GM18519 (cell line): ENCODE results near the gene APOF.
"Not testable (repeated sequence)": the region's sequence is repeated elsewhere in the genome, so short reads cannot be mapped to it uniquely, and the experiment has no call there.

Experiments
- ATAC-seq: cut with Tn5 transposase; IDR thresholded peaks from one replicate; pipeline ENCODE4 v1.9.1; 2021; ENCODE audit warnings: mild to moderate bottlenecking, moderate library complexity; ENCODE audit not compliant: unreplicated experiment, low FRiP score

APOF gene

DNA sequence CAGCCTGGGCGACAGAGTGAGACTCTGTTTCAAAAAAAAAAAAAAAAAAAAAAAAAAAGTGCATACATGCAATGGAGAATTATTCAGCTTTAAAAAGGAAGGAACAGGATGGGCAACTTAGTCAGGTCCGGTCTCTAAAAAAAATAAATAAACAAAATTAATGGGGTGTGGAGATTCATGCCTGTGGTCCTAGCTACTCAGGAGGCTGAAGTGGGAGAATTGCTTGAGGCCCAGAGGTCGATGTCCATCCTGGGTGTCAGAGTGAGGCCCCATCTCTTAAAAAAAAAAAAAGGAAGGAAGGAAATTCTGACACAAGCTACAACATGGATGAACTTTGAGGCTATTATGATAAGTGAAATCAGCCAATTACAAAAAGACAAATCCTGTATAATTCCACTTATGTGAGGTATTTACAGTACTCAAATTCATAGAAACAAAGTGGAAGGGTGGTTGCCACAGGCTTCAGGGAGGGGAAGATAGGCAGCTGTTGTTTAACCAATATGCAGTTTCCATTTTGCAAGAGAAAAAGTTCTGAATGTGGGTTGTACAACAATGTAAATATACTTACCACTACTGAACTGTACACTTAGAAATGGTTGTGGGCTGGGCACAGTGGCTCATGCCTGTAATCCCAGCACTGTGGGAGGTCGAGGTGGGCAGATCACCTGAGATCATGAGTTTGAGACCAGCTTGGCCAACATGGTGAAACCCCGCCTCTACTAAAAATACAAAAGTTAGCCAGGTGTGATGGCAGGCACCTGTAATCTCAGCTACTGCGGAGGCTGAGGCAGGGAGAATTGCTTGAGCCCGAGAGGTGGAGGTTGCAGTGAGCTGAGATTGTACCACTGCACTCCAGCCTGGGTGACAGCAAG lies 12.3 kb upstream of the APOF start:
- ATAC-seq = no peak

- ATAC-seq = no peak
Observed at GRCh38 chr12:56373515-56373914, 10.9 kb upstream of the APOF start.

DNA sequence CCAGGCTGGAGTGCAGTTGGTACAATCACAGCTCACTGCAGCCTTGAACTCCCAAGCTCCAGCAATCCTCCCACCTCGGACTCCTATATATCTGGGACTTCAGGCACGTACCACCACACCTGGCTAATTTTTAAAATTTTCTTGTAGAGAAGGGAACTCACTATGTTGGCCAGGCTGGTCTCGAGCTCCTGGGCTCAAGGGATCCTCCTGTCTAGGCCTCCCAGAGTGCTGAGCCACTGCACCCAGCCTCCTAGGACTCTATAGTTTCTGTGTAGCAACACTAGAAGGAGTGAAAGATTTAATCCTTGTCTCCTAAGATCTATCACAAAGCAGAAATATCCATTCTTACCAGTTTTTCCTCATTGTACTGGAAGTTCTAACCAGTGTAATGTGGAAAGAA lies 4.3 kb upstream of the APOF start:
- no peak for ATAC-seq

DNA sequence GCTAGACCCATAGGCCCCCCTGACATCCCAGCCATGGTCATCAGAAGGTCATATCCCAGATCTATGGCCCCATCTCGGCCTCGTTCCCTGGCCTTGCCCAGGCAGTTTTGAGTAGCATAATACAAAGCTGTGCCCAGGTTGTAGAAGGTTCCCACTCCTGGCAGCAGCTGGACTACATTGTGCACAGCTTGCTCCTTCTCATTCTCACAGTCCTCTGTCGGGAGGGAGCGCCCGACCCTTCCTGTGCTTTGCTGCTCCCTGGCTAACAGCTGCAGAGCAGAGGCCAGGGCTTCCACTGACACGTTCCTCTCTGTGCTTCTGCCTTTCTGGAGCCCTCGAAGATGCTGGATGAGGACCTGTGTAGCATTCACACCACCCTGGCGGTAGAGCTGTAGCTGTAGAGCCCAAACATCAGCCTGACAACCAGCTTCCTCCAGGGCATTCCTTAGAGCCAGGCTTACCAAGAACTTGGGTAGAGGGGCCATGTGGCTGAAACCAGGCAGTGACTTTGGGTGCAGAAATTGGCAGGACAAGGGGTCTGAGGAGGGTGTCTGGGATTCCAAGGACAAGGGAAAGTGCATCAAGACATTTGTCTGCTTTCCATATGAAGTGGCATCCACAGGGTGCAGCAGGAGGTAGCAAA lies 1.0 kb downstream of the APOF start:
- ATAC-seq = no peak

GRCh38 chr12:56359851-56360767 lies 2.5 kb downstream of the APOF start, which contains the start of gene STAT2:
Gene STAT2 (minus strand): TSS chr12:56360107. CDS start chr12:56356571, 3,536 bp downstream.
- peak; percentile 95 for ATAC-seq

DNA sequence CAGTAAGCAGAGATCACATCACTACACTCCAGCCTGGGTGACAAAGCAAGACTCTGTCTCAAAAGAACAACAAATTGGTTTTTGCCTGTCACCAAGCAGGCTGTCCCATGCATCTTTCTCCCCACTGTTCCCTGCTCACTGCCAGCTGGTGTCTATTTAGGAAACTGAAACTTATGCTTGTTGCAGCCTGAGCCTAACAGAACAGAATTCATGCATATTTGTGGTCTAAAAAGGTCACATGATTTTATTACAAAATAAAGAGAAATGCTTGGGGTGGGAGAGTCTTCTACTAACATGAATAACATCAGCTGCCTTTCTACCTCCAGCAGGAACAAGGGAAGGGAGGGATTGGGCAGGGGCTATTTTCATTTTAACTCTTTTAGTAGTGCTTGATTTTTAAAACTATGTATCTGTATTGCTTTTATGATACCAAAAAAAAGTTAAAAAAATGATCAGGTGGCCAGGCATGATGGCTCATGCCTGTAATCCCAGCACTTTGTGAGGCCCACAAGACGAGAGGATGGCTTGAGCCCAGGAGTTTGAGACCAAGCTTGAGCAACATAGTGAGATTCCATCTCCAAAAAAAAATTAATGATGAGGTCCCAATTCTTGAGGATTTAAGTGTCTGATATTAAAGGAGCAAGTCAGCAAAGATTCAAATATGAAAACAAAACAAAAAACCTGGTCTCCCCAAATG lies 3.7 kb downstream of the APOF start:
- no peak for ATAC-seq

- ATAC-seq = no peak
Observed at GRCh38 chr12:56351325-56351724, 11.3 kb downstream of the APOF start.

DNA sequence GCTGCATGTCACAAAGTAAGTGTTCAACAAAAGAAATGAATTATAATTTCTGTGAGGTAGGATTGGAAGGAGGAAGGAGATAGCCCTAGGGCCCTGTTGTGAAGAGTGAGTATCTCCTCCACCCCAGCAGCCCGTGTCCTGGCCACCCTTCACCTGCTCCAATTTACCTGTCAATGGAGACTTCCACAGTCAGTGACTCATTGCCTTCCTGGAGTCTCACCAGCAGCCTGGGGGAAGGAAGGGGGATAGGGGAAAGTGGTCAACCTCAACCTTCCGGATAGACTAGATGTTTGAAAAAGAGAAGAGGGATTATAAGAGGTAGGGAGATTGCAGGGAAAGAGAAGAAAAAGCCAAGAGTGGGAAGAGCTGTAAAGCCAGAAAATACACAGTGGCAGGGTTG lies 12.0 kb downstream of the APOF start:
- no peak for ATAC-seq

DNA sequence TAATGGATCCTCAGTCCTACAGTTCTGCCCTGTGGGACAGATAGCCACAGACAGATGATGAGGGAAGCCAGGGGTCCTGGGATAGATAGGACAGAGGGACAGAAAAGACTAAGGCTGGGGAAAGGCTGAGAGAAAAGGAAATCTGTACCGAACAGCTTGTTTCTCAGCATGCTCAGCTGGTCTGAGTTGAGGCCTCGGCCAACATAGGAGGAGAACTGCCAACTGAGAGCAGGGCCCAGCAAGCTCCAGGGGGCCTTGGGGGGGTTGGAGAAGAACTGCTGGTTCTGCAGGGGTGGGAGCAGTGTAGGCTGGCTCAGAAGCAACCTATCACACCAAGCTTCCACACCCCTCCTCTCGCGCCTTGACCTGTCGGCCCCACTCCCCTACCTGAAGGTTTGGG lies 13.9 kb downstream of the APOF start:
- no peak for ATAC-seq

GRCh38 chr12:56347255-56347654 lies 15.4 kb downstream of the APOF start:
- ATAC-seq = not testable (repeated sequence)

DNA sequence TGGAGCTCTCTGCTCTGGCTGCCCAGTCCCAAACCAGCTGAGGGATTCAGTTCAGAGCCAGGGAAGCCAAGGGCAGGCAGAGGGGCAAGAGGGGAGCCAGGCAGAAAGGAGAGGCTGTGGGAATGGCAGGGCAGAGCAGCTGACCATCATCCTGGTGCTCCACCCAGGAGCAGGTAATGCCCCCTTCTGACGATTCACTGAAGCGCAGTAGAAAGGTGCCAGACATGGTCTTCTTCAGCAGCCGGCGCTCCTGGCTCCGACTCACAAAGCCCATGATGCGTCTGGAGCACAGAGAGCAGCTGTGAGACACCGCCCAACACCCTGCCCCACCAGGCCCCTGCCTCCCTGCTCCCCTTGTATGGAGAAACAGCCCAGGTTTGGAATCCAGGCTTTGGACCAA lies 16.0 kb downstream of the APOF start:
- ATAC-seq = no peak

DNA sequence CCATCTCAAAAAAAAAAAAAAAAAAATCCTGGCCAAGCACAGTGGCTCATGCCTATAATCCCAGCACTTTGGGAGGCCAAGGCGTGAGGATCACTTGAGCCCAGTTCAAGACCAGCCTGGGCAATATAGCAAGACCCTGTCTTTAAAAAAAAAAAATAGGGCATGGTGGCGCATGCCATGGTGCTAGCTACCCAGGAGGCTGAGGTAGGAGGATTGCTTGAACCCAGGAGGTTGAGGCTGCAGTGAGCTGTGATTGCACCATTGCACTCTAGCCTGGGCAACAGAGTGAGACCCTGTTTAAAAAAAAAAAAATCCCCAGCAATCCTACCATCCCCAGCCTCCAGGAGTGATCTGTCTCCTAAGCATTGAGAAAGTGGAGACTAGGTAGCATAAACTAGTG lies 20.4 kb downstream of the APOF start:
- not testable (repeated sequence) for ATAC-seq

DNA sequence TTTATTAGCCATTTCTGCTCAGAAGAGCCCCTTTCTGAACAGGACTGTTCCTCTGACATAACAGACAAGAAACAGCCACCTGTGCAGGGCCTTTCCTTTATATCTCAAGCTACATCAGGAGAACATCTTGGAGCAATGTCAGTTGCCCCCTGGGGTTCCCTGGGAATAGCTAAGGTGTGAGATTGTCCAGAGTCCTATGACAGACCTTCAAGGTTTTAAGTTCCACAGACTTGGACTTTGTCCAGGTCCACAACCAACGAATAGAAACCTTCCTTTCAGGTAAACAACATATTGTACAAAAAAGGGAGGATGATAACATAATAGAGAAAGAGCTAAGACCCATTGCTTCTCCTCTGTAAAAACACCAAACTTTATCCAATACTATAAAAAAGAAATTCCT lies 21.0 kb downstream of the APOF start:
- no peak for ATAC-seq

DNA sequence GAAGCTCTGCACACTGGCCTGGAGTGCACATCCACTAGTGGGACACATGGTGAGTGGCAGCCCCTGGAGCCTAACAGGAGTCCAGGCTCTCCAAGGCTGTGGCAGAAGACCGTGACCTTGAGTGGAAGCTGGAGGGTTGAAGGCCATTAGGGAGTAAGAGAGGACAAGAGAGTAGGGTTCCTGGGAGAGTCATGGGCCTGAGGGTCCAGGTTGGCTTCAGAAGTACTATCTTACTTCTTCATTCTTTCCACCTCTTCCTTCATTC lies 23.6 kb downstream of the APOF start:
- no peak for ATAC-seq

DNA sequence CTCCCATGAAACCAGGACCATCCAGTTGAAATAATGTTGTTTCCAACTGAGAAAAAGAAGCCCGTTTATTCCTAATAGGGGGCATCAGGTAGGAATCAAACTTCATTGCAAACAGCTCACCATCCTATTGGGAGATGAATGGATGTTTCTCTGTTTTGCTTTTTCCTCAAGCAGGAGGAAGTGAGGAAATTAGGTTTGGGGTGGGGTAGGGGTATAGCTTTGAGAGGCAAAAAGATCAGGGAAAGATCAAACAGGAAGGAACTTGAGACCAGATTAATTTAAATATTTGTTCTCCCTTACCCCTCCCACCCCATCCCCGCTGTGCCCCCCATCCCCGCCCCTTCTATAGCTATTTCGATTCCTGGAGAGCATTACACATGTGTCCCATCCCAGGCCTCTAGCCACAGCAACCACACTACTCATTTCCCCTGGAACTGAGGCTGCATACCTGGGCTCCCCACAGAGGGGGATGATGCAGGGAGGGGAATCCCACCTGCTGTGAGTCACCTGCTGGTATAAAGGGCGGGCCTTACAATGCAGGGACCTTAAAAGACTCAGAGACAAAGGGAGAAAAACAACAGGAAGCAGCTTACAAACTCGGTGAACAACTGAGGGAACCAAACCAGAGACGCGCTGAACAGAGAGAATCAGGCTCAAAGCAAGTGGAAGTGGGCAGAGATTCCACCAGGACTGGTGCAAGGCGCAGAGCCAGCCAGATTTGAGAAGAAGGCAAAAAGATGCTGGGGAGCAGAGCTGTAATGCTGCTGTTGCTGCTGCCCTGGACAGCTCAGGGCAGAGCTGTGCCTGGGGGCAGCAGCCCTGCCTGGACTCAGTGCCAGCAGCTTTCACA lies 24.1 kb downstream of the APOF start, which contains the start of gene IL23A:
Gene IL23A, plus strand, starts transcription at position 577 of the 850 bp plus-strand sequence. Its CDS starts 161 bp downstream, at position 738.
- no peak for ATAC-seq

- ATAC-seq = no peak
Observed at GRCh38 chr12:56337753-56338251, 24.9 kb downstream of the APOF start.

GRCh38 chr12:56336361-56337167 lies 26.1 kb downstream of the APOF start:
- ATAC-seq = no peak

DNA sequence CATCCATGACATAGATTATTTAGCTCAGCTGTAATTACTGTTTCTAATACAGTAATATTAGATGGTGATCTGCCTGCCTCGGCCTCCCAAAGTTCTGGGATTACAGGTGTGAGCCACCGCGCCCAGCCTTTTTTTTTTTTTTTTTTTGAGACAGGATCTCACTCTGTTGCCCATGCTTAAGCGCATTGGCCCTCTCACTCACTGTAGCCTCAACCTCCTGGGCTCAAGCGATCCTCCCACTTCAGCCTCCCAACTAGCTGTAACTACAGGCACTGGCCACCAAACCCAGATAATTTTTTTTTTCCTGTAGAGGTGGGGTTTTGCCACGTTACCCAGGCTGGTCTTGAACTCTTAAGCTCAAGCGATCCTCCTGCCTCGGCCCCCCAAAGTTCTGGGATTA lies 27.1 kb downstream of the APOF start:
- ATAC-seq = not testable (repeated sequence)

- ATAC-seq = no peak
Observed at GRCh38 chr12:56334490-56334793, 28.2 kb downstream of the APOF start.
